ENCODE results near the gene GNB1L.

GNB1L gene

GRCh38 chr22:19742160-19743066, 112.3 kb downstream of the GNB1L start:
- in situ Hi-C loops (cut with HindIII; ENCODE audit: low sequenced_read_pairs): no loop called here

- in situ Hi-C loops (cut with HindIII; ENCODE audit: low sequenced_read_pairs): no loop called here
Observed at GRCh38 chr22:19741053-19741452, 113.6 kb downstream of the GNB1L start.

- in situ Hi-C loops (cut with HindIII; ENCODE audit: low sequenced_read_pairs): no loop called here
Observed at GRCh38 chr22:19740586-19740985, 114.1 kb downstream of the GNB1L start.

GRCh38 chr22:19739911-19740449, 114.7 kb downstream of the GNB1L start:
- in situ Hi-C loops (cut with HindIII; ENCODE audit: low sequenced_read_pairs): no loop called here

GRCh38 chr22:19739448-19739895, 115.2 kb downstream of the GNB1L start:
- in situ Hi-C loops (cut with HindIII; ENCODE audit: low sequenced_read_pairs): no loop called here

GRCh38 chr22:19738664-19739447, 115.8 kb downstream of the GNB1L start:
- in situ Hi-C loops (cut with HindIII; ENCODE audit: low sequenced_read_pairs): no loop called here

- in situ Hi-C loops (cut with HindIII; ENCODE audit: low sequenced_read_pairs): no loop called here
Observed at GRCh38 chr22:19737846-19738663, 116.6 kb downstream of the GNB1L start.

GRCh38 chr22:19735665-19736510, 118.8 kb downstream of the GNB1L start:
- in situ Hi-C loops (cut with HindIII; ENCODE audit: low sequenced_read_pairs): no loop called here

GRCh38 chr22:19734837-19735382, 119.8 kb downstream of the GNB1L start:
- in situ Hi-C loops (cut with HindIII; ENCODE audit: low sequenced_read_pairs): no loop called here

GRCh38 chr22:19734163-19734562, 120.5 kb downstream of the GNB1L start:
- in situ Hi-C loops (cut with HindIII; ENCODE audit: low sequenced_read_pairs): no loop called here

- in situ Hi-C loops (cut with HindIII; ENCODE audit: low sequenced_read_pairs): no loop called here
Observed at GRCh38 chr22:19733755-19734154, 120.9 kb downstream of the GNB1L start.
